ENCODE results near the gene BHLHE23.

BHLHE23 gene

GRCh38 chr20:62958388-62959100 lies 48.2 kb downstream of the BHLHE23 start:
- no peak for DNase-seq

DNA sequence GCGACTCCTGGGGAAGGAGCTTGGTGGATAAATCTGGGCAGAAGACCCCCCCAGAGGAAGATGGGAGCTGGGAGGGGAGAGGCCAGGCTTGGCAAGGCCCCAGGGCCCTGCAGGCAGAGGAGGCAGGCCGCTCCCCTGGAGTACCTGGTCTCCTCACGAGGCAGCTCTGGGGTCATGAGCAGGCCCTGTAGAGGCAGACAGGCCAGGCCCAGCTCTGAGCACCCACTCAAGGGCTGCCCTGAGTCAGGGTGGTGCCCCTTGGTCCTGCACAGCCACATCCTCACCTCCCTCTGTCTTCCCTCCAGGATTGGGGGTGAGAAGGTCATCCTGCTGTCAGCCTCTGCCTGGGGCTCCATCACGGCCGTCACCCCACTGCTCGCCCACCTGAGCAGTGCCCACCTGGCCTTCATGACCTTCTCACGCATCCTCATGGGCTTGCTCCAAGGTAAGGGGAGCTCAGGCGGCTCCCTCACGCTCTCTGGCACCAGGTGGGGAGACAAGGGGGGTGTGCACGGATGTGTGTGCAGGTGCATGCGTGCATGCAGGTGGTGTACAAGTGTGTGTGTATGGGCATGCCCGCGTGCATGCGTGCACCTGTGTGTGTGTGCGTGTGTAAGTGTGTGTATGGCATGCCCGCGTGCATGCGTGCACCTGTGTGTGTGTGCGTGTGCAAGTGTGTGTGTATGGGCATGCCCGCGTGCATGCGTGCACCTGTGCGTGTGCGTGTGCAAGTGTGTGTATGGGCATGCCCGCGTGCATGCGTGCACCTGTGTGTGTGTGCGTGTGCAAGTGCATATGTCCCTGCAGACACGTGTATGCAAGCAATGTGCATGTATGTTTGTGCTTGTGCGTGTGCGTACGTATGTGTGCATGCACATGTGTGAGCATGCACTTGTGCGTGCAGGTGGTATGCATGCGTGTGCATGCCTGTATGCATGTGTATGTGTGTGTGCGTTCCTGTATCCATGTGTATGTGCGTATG lies 49.3 kb downstream of the BHLHE23 start:
- no peak for DNase-seq

- DNase-seq = no peak
Measured at GRCh38 chr20:62956387-62957135, 50.2 kb downstream of the BHLHE23 start.
